ENCODE data around the gene COL17A1. TPM values are rescaled to one million over a fixed set of nuclear protein-coding genes. Genes with fewer than 3 reads are reported as not detected.

The COL17A1 gene
- total and polyA plus RNA-seq, 2 experiments from 2014 or later: 1.1 to 1.3 TPM

GRCh38 chr10:103995134-103995533 lies 90.5 kb downstream of the COL17A1 start:
- H3K27me3 ChIP-seq (ENCODE audit: insufficient read depth): no peaks in the 10 kb centered on the region
- Mint-ChIP-seq H3K4me1 (peaks cover 2% of the 10 kb centered on the region; the same call in 2 of the 3 replicates), H3K4me3 (no peak overlapping the region), H3K9me3 (no peaks in the 10 kb centered on the region), H3K27me3 (ENCODE audit: insufficient read depth, low read depth, poor library complexity) (no peaks in the 10 kb centered on the region), H3K36me3 (ENCODE audit: low read depth) (no peaks in the 10 kb centered on the region; the same call in 2 of the 3 replicates), H3K27ac (no peak overlapping the region)
- H3K27ac ChIP-seq (ENCODE audit: low read depth): no peak overlapping the region
- no peaks in the 10 kb centered on the region for H4K20me1 ChIP-seq (replicated peaks; ENCODE audit: insufficient read depth)
- no peaks in the 10 kb centered on the region for H3K36me3 ChIP-seq (ENCODE audit: insufficient read depth)
- H3K4me3 ChIP-seq: no peak overlapping the region
- DNase-seq (ENCODE audit: low spot score) (no peak), ATAC-seq (no peak)
- no peak overlapping the region for H3K4me2 ChIP-seq
- no peaks in the 10 kb centered on the region for H3K79me2 ChIP-seq (replicated peaks; ENCODE audit: insufficient read depth)
- H3K4me1 ChIP-seq (ENCODE audit: insufficient read depth): 0 out of 2 replicates have a peak, but pooled peaks cover 7% of the 10 kb centered on the region
- TF ChIP-seq JUNB (IDR thresholded peaks at IDR 0.05; ENCODE audit: unreplicated experiment): no peak
- TF ChIP-seq REST (IDR thresholded peaks at IDR 0.05; ENCODE audit: unreplicated experiment): no peak
- TF ChIP-seq CREB1 (CRISPR knock-in tag; IDR thresholded peaks at IDR 0.05; ENCODE audit: low read depth): no peak
- H3K9me2 ChIP-seq (ENCODE audit: insufficient read depth): no peaks in the 10 kb centered on the region
- no peaks in the 10 kb centered on the region for H3F3A ChIP-seq (replicated peaks; ENCODE audit: low read depth)
- no peak overlapping the region for H2AFZ ChIP-seq

GRCh38 chr10:103991393-103992128 lies 94.1 kb downstream of the COL17A1 start:
- Histone ChIP-seq H3K27ac (ENCODE audit: low read depth) (no peak overlapping the region), H3K79me2 (replicated peaks; ENCODE audit: insufficient read depth) (no peaks in the 10 kb centered on the region; the same call in 1 of the 2 replicates), H3K9me2 (ENCODE audit: insufficient read depth) (no peaks in the 10 kb centered on the region), H3F3A (replicated peaks; ENCODE audit: low read depth) (no peaks in the 10 kb centered on the region), H3K4me2 (no peak overlapping the region), H3K27me3 (ENCODE audit: insufficient read depth) (no peaks in the 10 kb centered on the region), H2AFZ (no peak overlapping the region), H3K4me1 (ENCODE audit: insufficient read depth) (no peaks in the 10 kb centered on the region), H3K36me3 (ENCODE audit: insufficient read depth) (no peaks in the 10 kb centered on the region), H3K4me3 (no peak overlapping the region), H4K20me1 (replicated peaks; ENCODE audit: insufficient read depth) (no peaks in the 10 kb centered on the region)
- Mint-ChIP-seq H3K36me3 (ENCODE audit: low read depth) (no peaks in the 10 kb centered on the region), H3K27ac (no peak overlapping the region), H3K4me3 (no peak overlapping the region), H3K4me1 (no peaks in the 10 kb centered on the region), H3K27me3 (ENCODE audit: insufficient read depth, low read depth, poor library complexity) (no peaks in the 10 kb centered on the region), H3K9me3 (no peaks in the 10 kb centered on the region)
- DNase-seq (ENCODE audit: low spot score): no peak
- no peak for ATAC-seq
- TF ChIP-seq STAT1 (IDR thresholded peaks at IDR 0.05; ENCODE audit: unreplicated experiment): no peak
- no peak for TF ChIP-seq ZNF462 (CRISPR knock-in tag; IDR thresholded peaks at IDR 0.05)
- TF ChIP-seq REST (IDR thresholded peaks at IDR 0.05; ENCODE audit: unreplicated experiment): no peak
- no peak for TF ChIP-seq CREB1 (CRISPR knock-in tag; IDR thresholded peaks at IDR 0.05; ENCODE audit: low read depth)
